Stimulated activated effector memory CD8-positive, alpha-beta T cell treated with anti-CD3 and anti-CD28 coated beads, Interleukin-12 subunit alpha, Interleukin-12 subunit beta, amount 100 ng/mL, for 72 hours (primary cell): ENCODE data around the gene TTLL6.

Experiments
- ATAC-seq: fragments of 150-1000 bp; cut with Tn5 transposase; 2 replicates; pipeline ENCODE4 v1.10.0; 2021
- DNase-seq, 2 donors: peaks; one replicate each; pipeline ENCODE4 v3.0.0; 2021 to 2022; ENCODE audit warnings: low spot score in 2 of 2
- H3K27ac Mint-ChIP-seq: one replicate; pipeline ENCODE4 v1.8.0; 2022; ENCODE audit warnings: mild to moderate bottlenecking, mixed read lengths
- H3K36me3 Mint-ChIP-seq: one replicate; pipeline ENCODE4 v1.8.0; 2022; ENCODE audit warnings: mild to moderate bottlenecking, mixed read lengths
- H3K4me1 Mint-ChIP-seq: one replicate; pipeline ENCODE4 v1.8.0; 2022; ENCODE audit warnings: mixed read lengths
- H3K4me3 Mint-ChIP-seq: one replicate; pipeline ENCODE4 v1.8.0; 2022; ENCODE audit warnings: mild to moderate bottlenecking, mixed read lengths
- H3K9me3 Mint-ChIP-seq: one replicate; pipeline ENCODE4 v1.8.0; 2022; ENCODE audit warnings: mixed read lengths

Gene TTLL6

GRCh38 chr17:48745381-48746275, 71.4 kb downstream of the TTLL6 start:
- Mint-ChIP-seq H3K36me3 (peaks cover 5% of the 10 kb centered on the region), H3K9me3 (no peaks in the 10 kb centered on the region), H3K4me3 (no peak overlapping the region), H3K4me1 (peaks cover 16% of the 10 kb centered on the region), H3K27ac (no peak overlapping the region)
- ATAC-seq (no peak), DNase-seq (no peak)

- DNase-seq (no peak), ATAC-seq (no peak)
- Mint-ChIP-seq H3K4me1 (peaks cover 9% of the 10 kb centered on the region), H3K9me3 (no peaks in the 10 kb centered on the region), H3K27ac (no peak overlapping the region), H3K36me3 (no peaks in the 10 kb centered on the region), H3K4me3 (no peak overlapping the region)
Observed at GRCh38 chr17:48740537-48740936, 76.5 kb downstream of the TTLL6 start.

- Mint-ChIP-seq H3K4me1 (peaks cover 12% of the 10 kb centered on the region), H3K4me3 (peak overlapping the region; percentile 61), H3K36me3 (no peaks in the 10 kb centered on the region), H3K27ac (no peak overlapping the region), H3K9me3 (no peaks in the 10 kb centered on the region)
- DNase-seq (no peak), ATAC-seq (peak; percentile 31)
Observed at GRCh38 chr17:48738803-48739526, 78.1 kb downstream of the TTLL6 start.

- Mint-ChIP-seq H3K27ac (no peak overlapping the region), H3K4me3 (peak overlapping the region; percentile 61), H3K4me1 (peaks cover 17% of the 10 kb centered on the region), H3K9me3 (no peaks in the 10 kb centered on the region), H3K36me3 (no peaks in the 10 kb centered on the region)
- ATAC-seq (no peak), DNase-seq (no peak)
Observed at GRCh38 chr17:48738424-48738802, 78.6 kb downstream of the TTLL6 start.

GRCh38 chr17:48737330-48738043, 79.5 kb downstream of the TTLL6 start:
- peaks cover 25% of the 10 kb centered on the region for H3K4me1 Mint-ChIP-seq
- H3K36me3 Mint-ChIP-seq = no peaks in the 10 kb centered on the region
- DNase-seq (no peak), ATAC-seq (no peak)
- no peak overlapping the region for H3K4me3 Mint-ChIP-seq
- H3K27ac Mint-ChIP-seq = no peak overlapping the region
- H3K9me3 Mint-ChIP-seq = no peaks in the 10 kb centered on the region

- H3K9me3 Mint-ChIP-seq = no peaks in the 10 kb centered on the region
Observed at GRCh38 chr17:48735062-48735351, 82.0 kb downstream of the TTLL6 start.

GRCh38 chr17:48734333-48735061, 82.5 kb downstream of the TTLL6 start:
- ATAC-seq = no peak
- Mint-ChIP-seq H3K4me3 (peak overlapping the region; percentile 55), H3K9me3 (no peaks in the 10 kb centered on the region), H3K27ac (peak overlapping the region; percentile 4), H3K4me1 (peaks cover 28% of the 10 kb centered on the region), H3K36me3 (no peaks in the 10 kb centered on the region)
- DNase-seq = no peak

More at GRCh38 chr17:48735062-48735351, 82.0 kb downstream of the TTLL6 start:
- ATAC-seq = no peak
- Mint-ChIP-seq H3K4me3 (no peak overlapping the region), H3K4me1 (peaks cover 26% of the 10 kb centered on the region), H3K27ac (no peak overlapping the region), H3K36me3 (no peaks in the 10 kb centered on the region)
- DNase-seq = no peak

GRCh38 chr17:48733632-48734328, 83.2 kb downstream of the TTLL6 start:
- Mint-ChIP-seq H3K27ac (peak overlapping the region; percentile 4), H3K4me3 (peak overlapping the region; percentile 55), H3K9me3 (no peaks in the 10 kb centered on the region), H3K36me3 (no peaks in the 10 kb centered on the region), H3K4me1 (peaks cover 28% of the 10 kb centered on the region)
- DNase-seq (no peak), ATAC-seq (no peak)

GRCh38 chr17:48732688-48733629, 84.1 kb downstream of the TTLL6 start:
- peak overlapping the region; percentile 55 for H3K4me3 Mint-ChIP-seq
- peaks cover 37% of the 10 kb centered on the region for H3K4me1 Mint-ChIP-seq
- no peak overlapping the region for H3K27ac Mint-ChIP-seq
- no peaks in the 10 kb centered on the region for H3K9me3 Mint-ChIP-seq
- no peaks in the 10 kb centered on the region for H3K36me3 Mint-ChIP-seq
- ATAC-seq (no peak), DNase-seq (peak in 1 of 2 donors; percentile 53)

GRCh38 chr17:48731355-48731754, 85.7 kb downstream of the TTLL6 start:
- Mint-ChIP-seq H3K27ac (no peak overlapping the region), H3K4me1 (peaks cover 39% of the 10 kb centered on the region), H3K36me3 (no peaks in the 10 kb centered on the region), H3K9me3 (no peaks in the 10 kb centered on the region), H3K4me3 (no peak overlapping the region)
- DNase-seq (no peak), ATAC-seq (no peak)

GRCh38 chr17:48730240-48730550, 86.8 kb downstream of the TTLL6 start:
- Mint-ChIP-seq H3K36me3 (peaks cover 3% of the 10 kb centered on the region), H3K27ac (no peak overlapping the region), H3K4me3 (no peak overlapping the region), H3K4me1 (peaks cover 42% of the 10 kb centered on the region), H3K9me3 (no peaks in the 10 kb centered on the region)
- DNase-seq (no peak), ATAC-seq (no peak)

GRCh38 chr17:48729335-48730239, 87.4 kb downstream of the TTLL6 start:
- Mint-ChIP-seq H3K36me3 (peaks cover 9% of the 10 kb centered on the region), H3K4me3 (peak overlapping the region; percentile 68), H3K4me1 (peaks cover 48% of the 10 kb centered on the region), H3K27ac (no peak overlapping the region), H3K9me3 (no peaks in the 10 kb centered on the region)
- DNase-seq (no peak), ATAC-seq (no peak)
